ENCODE results near the gene EXOC3L4.

Gene EXOC3L4

GRCh38 chr14:103123634-103124500 lies 29.3 kb downstream of the EXOC3L4 start:
- no peak for DNase-seq

GRCh38 chr14:103124501-103125001 lies 30.0 kb downstream of the EXOC3L4 start:
- no peak for DNase-seq

GRCh38 chr14:103125098-103126070 lies 30.9 kb downstream of the EXOC3L4 start:
- DNase-seq = no peak

- DNase-seq = no peak
These were observed 31.8 kb downstream of the EXOC3L4 start for GRCh38 chr14:103126088-103126872.

- DNase-seq = peak; percentile 70
These were observed 32.4 kb downstream of the EXOC3L4 start for GRCh38 chr14:103126873-103127304.

- DNase-seq = no peak
These were observed 32.8 kb downstream of the EXOC3L4 start for GRCh38 chr14:103127356-103127755.

- DNase-seq = no peak
These were observed 33.5 kb downstream of the EXOC3L4 start for GRCh38 chr14:103127861-103128598.

GRCh38 chr14:103128631-103129300 lies 34.2 kb downstream of the EXOC3L4 start:
- DNase-seq = no peak

- no peak for DNase-seq
These were observed 34.9 kb downstream of the EXOC3L4 start for GRCh38 chr14:103129301-103130016.

GRCh38 chr14:103130017-103130764 lies 35.7 kb downstream of the EXOC3L4 start:
- DNase-seq = no peak

- DNase-seq = no peak
These were observed 36.4 kb downstream of the EXOC3L4 start for GRCh38 chr14:103130965-103131364.

- no peak for DNase-seq
These were observed 37.1 kb downstream of the EXOC3L4 start for GRCh38 chr14:103131580-103131979.

GRCh38 chr14:103132381-103133209 lies 38.1 kb downstream of the EXOC3L4 start:
- DNase-seq = no peak

- DNase-seq = no peak
These were observed 39.0 kb downstream of the EXOC3L4 start for GRCh38 chr14:103133210-103134140.

GRCh38 chr14:103134405-103134804 lies 39.9 kb downstream of the EXOC3L4 start:
- no peak for DNase-seq

- DNase-seq = no peak
These were observed 40.4 kb downstream of the EXOC3L4 start for GRCh38 chr14:103134919-103135318.
